ENCODE measurements around the gene ZRSR2.
"Not testable (repeated sequence)": the region's sequence is repeated elsewhere in the genome, so short reads cannot be mapped to it uniquely, and the experiment has no call there.

ZRSR2 gene, protein sequence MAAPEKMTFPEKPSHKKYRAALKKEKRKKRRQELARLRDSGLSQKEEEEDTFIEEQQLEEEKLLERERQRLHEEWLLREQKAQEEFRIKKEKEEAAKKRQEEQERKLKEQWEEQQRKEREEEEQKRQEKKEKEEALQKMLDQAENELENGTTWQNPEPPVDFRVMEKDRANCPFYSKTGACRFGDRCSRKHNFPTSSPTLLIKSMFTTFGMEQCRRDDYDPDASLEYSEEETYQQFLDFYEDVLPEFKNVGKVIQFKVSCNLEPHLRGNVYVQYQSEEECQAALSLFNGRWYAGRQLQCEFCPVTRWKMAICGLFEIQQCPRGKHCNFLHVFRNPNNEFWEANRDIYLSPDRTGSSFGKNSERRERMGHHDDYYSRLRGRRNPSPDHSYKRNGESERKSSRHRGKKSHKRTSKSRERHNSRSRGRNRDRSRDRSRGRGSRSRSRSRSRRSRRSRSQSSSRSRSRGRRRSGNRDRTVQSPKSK

DNA sequence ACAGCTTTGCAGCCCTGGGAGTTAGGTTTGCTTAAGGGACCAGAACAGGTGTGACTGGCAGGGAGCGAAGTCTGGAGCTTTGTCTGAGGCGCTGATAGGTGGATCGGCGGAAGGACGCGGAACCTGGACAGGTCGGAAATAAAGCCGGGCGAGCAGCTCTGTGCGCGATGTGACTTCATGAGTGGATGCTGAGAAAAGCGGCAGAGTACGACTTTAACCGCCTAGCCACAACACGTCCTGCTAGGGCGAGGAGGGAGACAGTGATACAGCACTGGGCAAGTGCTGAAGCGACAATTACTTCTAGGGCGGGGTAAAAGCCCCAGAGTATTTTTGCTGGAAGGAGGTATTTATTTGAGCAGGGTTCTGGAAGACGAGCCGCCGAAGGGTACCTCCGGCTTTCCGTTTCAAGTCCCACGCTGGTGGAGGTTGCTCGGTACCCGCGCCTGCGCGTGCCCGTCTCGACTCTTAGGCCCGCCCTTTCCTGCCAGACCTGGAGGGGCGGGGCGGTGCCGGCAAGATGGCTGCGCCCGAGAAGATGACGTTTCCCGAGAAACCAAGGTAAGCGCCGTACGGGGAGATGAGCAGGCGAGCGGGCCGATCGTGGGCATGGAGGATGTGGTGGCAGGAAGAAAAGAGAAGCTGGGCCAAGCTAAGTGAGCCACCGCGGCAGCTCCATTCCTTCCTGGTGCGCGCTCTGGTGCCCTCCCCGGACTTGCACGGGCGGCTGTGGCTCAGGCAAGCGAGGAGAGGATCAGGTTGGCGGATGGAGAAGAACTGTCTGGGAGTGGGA lies at the start of gene ZRSR2:
TSS of gene ZRSR2 (plus strand) at position 506 of the 790 bp plus-strand sequence. CDS start at position 518, 12 bp downstream.
- H3K9ac ChIP-seq (ENCODE audit: low read length in 2 of 2) = peak within 1 kb of the TSS; percentile 73 to 88
- H3K36me3 ChIP-seq (ENCODE audit: control insufficient read depth in 2 of 2, insufficient read depth in 2 of 2, low read length in 2 of 2) = peaks cover 0 to 2% of the 10 kb centered on the region in 2 donors
- peak within 1 kb of the TSS; percentile 58 for H3K27ac ChIP-seq (ENCODE audit: low read length)
- H3K27me3 ChIP-seq (ENCODE audit: control insufficient read depth in 1 of 2, insufficient read depth in 2 of 2, low read length in 2 of 2) = no peaks in the 10 kb centered on the region
- peaks cover 7% of the 10 kb centered on the region for H3K4me1 ChIP-seq (ENCODE audit: control insufficient read depth, insufficient read depth, low read length)
- no peaks in the 10 kb centered on the region for H3K9me3 ChIP-seq (ENCODE audit: control insufficient read depth in 2 of 2, low read length in 2 of 2)
- H3K4me3 ChIP-seq (ENCODE audit: low read length in 2 of 2) = peak within 1 kb of the TSS; percentile 76 to 96

DNA sequence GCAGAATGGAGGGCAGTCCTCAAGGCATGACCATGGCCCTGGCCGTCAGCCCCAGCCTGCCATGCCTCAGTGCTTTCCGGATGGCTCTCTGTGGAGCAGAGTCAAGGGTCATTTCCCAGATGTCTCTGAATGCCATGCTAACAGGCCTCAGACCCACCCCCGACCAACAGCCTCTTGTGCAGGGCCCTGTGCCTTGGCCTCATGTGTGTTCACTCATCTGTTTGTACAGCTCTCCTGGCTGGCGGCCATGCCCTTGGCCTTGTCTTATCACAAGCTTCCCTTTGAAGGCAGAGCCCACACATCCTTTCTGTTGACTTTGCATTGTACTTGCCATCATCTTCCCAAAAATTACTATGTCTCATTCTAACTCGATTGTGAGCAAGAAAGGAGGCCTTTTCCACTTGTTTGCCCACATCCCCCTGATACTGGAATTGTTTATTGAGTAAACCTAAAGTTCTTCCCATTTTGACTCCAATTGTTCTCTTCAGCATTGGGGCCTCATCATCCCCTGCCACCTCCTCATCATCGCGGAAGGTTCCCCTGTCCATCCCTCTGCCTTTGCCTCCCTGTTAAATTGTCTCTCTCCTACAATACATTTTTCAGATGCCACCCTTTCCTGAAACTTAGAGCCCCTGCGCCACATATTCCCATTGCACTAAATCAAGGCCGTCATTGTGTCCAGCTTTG lies 46.0 kb upstream of the ZRSR2 start:
- Histone ChIP-seq H3K9me3 (ENCODE audit: control insufficient read depth in 2 of 2, low read length in 2 of 2) (no peaks in the 10 kb centered on the region), H3K4me1 (ENCODE audit: control insufficient read depth, insufficient read depth, low read length) (peaks cover under 1% of the 10 kb centered on the region), H3K4me3 (ENCODE audit: low read length in 2 of 2) (no peak overlapping the region), H3K27ac (ENCODE audit: low read length) (no peak overlapping the region), H3K36me3 (ENCODE audit: control insufficient read depth in 2 of 2, insufficient read depth in 2 of 2, low read length in 2 of 2) (no peaks in the 10 kb centered on the region), H3K27me3 (ENCODE audit: control insufficient read depth in 1 of 2, insufficient read depth in 2 of 2, low read length in 2 of 2) (no peaks in the 10 kb centered on the region), H3K9ac (ENCODE audit: low read length in 2 of 2) (no peak overlapping the region)

DNA sequence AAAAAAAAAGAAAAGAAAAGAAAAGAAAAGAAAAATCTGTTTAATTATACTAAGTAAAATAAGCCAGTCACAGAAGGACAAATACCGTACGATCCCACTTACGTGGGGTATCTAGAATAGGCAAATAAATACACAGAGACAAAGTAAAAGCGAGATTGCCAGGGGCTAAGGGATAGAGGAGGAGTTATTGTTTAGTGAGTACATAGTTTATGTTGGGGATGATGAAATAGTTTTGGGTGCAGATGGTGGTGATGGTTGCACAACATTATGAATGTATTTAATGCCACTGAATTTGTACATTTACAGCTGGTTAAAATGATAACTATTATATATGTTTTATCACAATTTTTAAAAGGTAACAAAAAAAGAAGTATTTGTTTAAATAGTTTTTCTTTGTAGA lies 45.1 kb upstream of the ZRSR2 start:
- H3K4me1 ChIP-seq (ENCODE audit: control insufficient read depth, insufficient read depth, low read length) = peaks cover 7% of the 10 kb centered on the region
- H3K9me3 ChIP-seq (ENCODE audit: control insufficient read depth in 2 of 2, low read length in 2 of 2) = no peaks in the 10 kb centered on the region
- no peaks in the 10 kb centered on the region for H3K36me3 ChIP-seq (ENCODE audit: control insufficient read depth in 2 of 2, insufficient read depth in 2 of 2, low read length in 2 of 2)
- no peak overlapping the region for H3K4me3 ChIP-seq (ENCODE audit: low read length in 2 of 2)
- no peaks in the 10 kb centered on the region for H3K27me3 ChIP-seq (ENCODE audit: control insufficient read depth in 1 of 2, insufficient read depth in 2 of 2, low read length in 2 of 2)
- H3K9ac ChIP-seq (ENCODE audit: low read length in 2 of 2) = no peak overlapping the region
- H3K27ac ChIP-seq (ENCODE audit: low read length) = no peak overlapping the region

DNA sequence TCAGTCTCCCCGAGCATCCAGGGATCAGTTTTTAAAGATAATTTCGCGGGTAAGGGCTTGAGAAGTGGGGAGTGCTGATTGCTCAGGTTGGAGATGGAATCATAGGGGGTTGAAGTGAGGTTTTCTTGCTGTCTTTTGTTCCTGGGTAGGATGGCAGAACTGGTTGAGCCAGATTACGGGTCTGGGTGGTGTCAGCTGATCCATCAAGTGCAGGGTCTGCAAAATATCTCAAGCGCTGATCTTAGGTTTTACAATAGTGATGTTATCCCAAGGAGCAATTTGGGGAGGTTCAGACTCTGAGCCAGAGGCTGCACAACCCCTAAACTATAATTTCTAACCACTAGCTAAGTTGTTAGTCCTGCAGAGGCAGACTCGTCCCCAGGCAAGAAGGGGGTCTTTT lies 43.6 kb upstream of the ZRSR2 start:
- H3K27ac ChIP-seq (ENCODE audit: low read length); H3K9me3 ChIP-seq (ENCODE audit: control insufficient read depth in 2 of 2, low read length in 2 of 2); H3K9ac ChIP-seq (ENCODE audit: low read length in 2 of 2); H3K36me3 ChIP-seq (ENCODE audit: control insufficient read depth in 2 of 2, insufficient read depth in 2 of 2, low read length in 2 of 2); H3K27me3 ChIP-seq (ENCODE audit: control insufficient read depth in 1 of 2, insufficient read depth in 2 of 2, low read length in 2 of 2); H3K4me3 ChIP-seq (ENCODE audit: low read length in 2 of 2): not testable (repeated sequence)
- H3K4me1 ChIP-seq (ENCODE audit: control insufficient read depth, insufficient read depth, low read length) = peaks cover 16% of the 10 kb centered on the region

DNA sequence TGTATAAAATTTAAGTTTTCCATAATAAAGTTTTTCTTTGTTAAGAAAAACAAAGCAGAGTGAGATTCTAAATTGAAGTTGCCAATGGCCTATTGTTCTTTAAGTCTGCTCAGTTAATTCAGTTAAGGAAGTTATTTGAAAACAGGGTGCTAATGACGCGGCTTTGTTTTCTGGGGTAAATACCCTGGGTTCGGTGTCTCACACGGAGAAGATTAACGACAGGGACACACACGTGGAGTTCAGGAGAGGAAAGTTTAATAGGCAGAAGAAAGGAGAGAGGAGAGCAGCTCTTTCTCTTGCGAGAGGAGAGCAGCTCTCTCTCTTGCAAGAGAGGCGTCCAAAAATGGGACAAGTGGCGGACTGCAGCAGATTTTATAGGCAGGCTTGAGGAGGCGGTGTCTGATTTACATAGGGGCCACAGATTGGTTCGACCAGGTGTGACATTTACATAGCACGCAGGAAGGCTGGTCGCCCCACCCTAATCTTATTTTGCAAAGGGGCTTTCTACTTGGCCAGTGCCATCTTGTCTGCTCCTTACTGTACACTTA lies 42.6 kb upstream of the ZRSR2 start:
- Histone ChIP-seq H3K9ac (ENCODE audit: low read length in 2 of 2) (no peak overlapping the region), H3K27me3 (ENCODE audit: control insufficient read depth in 1 of 2, insufficient read depth in 2 of 2, low read length in 2 of 2) (no peaks in the 10 kb centered on the region), H3K36me3 (ENCODE audit: control insufficient read depth in 2 of 2, insufficient read depth in 2 of 2, low read length in 2 of 2) (no peaks in the 10 kb centered on the region), H3K9me3 (ENCODE audit: control insufficient read depth in 2 of 2, low read length in 2 of 2) (no peaks in the 10 kb centered on the region), H3K4me3 (ENCODE audit: low read length in 2 of 2) (no peak overlapping the region), H3K4me1 (ENCODE audit: control insufficient read depth, insufficient read depth, low read length) (peaks cover 19% of the 10 kb centered on the region), H3K27ac (ENCODE audit: low read length) (no peak overlapping the region)

DNA sequence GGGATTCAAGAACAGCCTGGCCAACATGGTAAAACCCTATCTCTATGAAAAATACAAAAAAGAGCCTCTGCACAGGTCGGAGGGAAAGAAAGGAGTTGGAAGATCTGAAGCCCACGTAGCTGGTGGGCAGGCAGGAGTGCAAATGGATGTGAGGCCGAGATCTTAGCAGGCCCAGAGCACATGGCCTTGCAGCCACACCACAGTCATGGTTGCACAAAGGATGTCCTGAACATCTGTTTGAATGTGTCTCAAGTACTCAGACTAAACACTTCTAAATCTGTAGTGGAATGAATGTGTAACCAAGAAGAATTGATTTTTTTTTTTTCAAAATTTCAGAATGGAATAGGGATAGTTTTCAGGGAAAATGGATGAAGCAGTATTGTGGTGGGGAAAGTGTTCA lies 41.4 kb upstream of the ZRSR2 start:
- Histone ChIP-seq H3K36me3 (ENCODE audit: control insufficient read depth in 2 of 2, insufficient read depth in 2 of 2, low read length in 2 of 2) (no peaks in the 10 kb centered on the region), H3K4me1 (ENCODE audit: control insufficient read depth, insufficient read depth, low read length) (peaks cover 19% of the 10 kb centered on the region), H3K27me3 (ENCODE audit: control insufficient read depth in 1 of 2, insufficient read depth in 2 of 2, low read length in 2 of 2) (no peaks in the 10 kb centered on the region), H3K9ac (ENCODE audit: low read length in 2 of 2) (no peak overlapping the region), H3K4me3 (ENCODE audit: low read length in 2 of 2) (no peak overlapping the region), H3K27ac (ENCODE audit: low read length) (no peak overlapping the region), H3K9me3 (ENCODE audit: control insufficient read depth in 2 of 2, low read length in 2 of 2) (no peaks in the 10 kb centered on the region)

DNA sequence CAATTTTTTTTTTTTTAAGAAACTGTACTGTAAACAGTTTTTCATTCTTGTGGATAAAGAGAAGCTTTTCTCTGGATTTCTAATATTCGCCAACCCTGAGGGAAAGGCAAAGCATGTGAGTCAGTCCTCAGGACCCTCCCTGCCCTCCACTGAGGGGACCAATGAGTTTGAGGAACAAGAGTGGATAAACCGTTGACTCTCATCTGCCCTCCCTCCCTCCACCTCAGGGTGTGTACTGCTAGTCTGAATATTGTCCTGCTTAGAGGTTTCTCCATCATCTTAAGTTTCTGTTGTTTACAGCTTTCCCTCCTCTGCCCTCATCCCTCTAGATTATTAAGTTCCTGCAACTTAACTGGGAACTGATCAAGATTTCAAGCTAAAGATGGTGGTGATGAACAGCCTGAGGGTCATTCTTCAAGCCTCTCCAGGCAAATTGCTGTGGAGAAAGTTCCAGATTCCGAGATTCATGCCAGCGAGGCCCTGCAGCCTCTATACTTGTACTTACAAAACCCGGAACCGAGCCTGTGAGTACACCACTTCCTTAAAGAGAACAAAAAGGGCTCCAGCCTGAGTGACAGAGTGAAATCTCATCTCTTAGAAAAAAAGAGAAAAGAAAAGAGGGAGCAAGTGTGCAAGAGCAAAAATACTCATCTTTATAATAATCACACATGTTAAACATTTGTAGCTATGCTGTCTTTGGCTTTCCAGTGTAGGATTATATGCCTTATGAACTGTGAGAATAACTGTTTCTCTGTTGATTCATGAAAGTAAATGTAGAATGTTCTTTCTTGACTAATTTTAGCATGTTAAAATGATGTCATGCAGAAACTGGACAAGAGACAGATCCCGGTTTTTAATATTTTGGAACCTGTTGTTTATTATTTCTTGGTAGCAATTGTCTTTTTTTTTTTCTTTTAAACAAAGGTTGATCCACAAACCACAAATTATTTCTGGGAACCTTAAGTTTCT lies 40.4 kb upstream of the ZRSR2 start:
- H3K36me3 ChIP-seq (ENCODE audit: control insufficient read depth in 2 of 2, insufficient read depth in 2 of 2, low read length in 2 of 2) = no peaks in the 10 kb centered on the region
- H3K9ac ChIP-seq (ENCODE audit: low read length in 2 of 2) = peak overlapping the region in 1 of 2 donors; percentile 14
- peak overlapping the region; percentile 74 for H3K27ac ChIP-seq (ENCODE audit: low read length)
- H3K4me1 ChIP-seq (ENCODE audit: control insufficient read depth, insufficient read depth, low read length) = peaks cover 19% of the 10 kb centered on the region
- no peak overlapping the region for H3K4me3 ChIP-seq (ENCODE audit: low read length in 2 of 2)
- H3K9me3 ChIP-seq (ENCODE audit: control insufficient read depth in 2 of 2, low read length in 2 of 2) = no peaks in the 10 kb centered on the region
- no peaks in the 10 kb centered on the region for H3K27me3 ChIP-seq (ENCODE audit: control insufficient read depth in 1 of 2, insufficient read depth in 2 of 2, low read length in 2 of 2)

DNA sequence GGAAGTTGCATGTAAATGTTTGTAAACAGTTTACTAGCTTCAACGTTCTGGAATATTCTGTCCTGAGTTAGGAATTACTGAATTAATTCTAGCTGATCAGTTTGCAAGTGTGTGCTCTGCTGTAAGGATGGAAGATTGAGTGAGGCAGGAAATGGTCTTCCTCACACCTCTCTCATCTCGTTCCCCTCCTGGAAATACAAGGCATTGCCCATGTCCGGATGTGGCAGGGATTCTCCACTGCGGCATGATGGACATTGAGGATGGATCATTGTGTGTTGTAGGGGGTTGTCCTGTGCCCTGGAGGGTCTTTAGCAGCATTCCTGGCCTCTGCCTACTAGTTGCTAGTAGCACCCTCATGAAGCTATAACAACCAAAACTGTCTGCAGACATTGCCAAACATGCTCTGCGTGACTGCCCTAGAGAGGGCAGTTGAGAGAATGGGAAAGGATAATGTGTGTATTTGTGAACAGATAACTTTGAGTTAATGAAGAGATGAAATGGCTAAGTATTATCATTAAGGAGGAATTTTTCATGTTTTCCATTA lies 39.6 kb upstream of the ZRSR2 start:
- peak overlapping the region in 1 of 2 donors; percentile 31 for H3K9ac ChIP-seq (ENCODE audit: low read length in 2 of 2)
- H3K36me3 ChIP-seq (ENCODE audit: control insufficient read depth in 2 of 2, insufficient read depth in 2 of 2, low read length in 2 of 2) = no peaks in the 10 kb centered on the region
- H3K9me3 ChIP-seq (ENCODE audit: control insufficient read depth in 2 of 2, low read length in 2 of 2) = no peaks in the 10 kb centered on the region
- no peaks in the 10 kb centered on the region for H3K27me3 ChIP-seq (ENCODE audit: control insufficient read depth in 1 of 2, insufficient read depth in 2 of 2, low read length in 2 of 2)
- H3K4me3 ChIP-seq (ENCODE audit: low read length in 2 of 2) = no peak overlapping the region
- peak overlapping the region; percentile 74 for H3K27ac ChIP-seq (ENCODE audit: low read length)
- H3K4me1 ChIP-seq (ENCODE audit: control insufficient read depth, insufficient read depth, low read length) = peaks cover 19% of the 10 kb centered on the region

DNA sequence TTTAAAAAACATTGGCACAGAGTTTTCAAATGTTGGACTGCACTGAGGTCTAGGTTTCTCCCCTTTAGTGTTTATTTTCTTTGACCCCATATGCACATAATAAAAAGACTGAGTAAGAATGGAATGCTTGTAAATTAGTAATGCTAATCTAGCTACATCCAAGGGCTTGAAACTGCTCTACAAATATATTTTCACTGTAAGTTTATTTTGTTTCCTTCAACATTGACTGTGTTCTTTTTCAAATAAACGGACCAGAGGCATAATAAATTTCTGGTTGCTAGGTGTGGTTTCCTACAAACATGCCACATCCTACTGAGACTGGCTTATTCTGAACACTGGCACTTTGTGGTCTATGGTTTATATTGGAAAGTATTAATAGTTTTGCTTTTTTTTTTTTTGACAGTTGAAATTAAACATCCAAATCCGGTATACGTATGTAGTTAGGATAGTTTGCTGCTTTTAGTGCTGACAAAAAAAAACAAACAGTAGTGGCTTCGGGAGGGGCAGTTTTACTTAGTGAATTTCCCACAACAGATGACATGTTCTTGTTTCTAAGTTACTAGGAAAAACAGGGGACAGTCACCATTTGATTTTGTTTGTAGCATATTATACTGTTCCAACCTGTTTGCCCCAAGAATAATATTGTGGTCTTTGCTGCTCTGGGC lies 39.0 kb upstream of the ZRSR2 start:
- H3K4me3 ChIP-seq (ENCODE audit: low read length in 2 of 2) = no peak overlapping the region
- H3K4me1 ChIP-seq (ENCODE audit: control insufficient read depth, insufficient read depth, low read length) = peaks cover 19% of the 10 kb centered on the region
- H3K9ac ChIP-seq (ENCODE audit: low read length in 2 of 2) = no peak overlapping the region
- H3K9me3 ChIP-seq (ENCODE audit: control insufficient read depth in 2 of 2, low read length in 2 of 2) = no peaks in the 10 kb centered on the region
- no peaks in the 10 kb centered on the region for H3K36me3 ChIP-seq (ENCODE audit: control insufficient read depth in 2 of 2, insufficient read depth in 2 of 2, low read length in 2 of 2)
- no peaks in the 10 kb centered on the region for H3K27me3 ChIP-seq (ENCODE audit: control insufficient read depth in 1 of 2, insufficient read depth in 2 of 2, low read length in 2 of 2)
- peak overlapping the region; percentile 74 for H3K27ac ChIP-seq (ENCODE audit: low read length)
